Measurements from ENCODE around the gene EXOC3L1.

Gene EXOC3L1

GRCh38 chr16:67195676-67196075 is 5.7 kb upstream of the EXOC3L1 start:
- DNase-seq: no peak

- DNase-seq: no peak
Observed at GRCh38 chr16:67194260-67194659, 4.3 kb upstream of the EXOC3L1 start.

- DNase-seq: no peak
Observed at GRCh38 chr16:67193536-67193935, 3.6 kb upstream of the EXOC3L1 start.

- DNase-seq: no peak
Observed at GRCh38 chr16:67192781-67193361, 2.9 kb upstream of the EXOC3L1 start.

GRCh38 chr16:67191995-67192681 is 2.2 kb upstream of the EXOC3L1 start, which contains the start of gene E2F4:
TSS of gene E2F4 (plus strand) at chr16:67192155. CDS start at chr16:67192228, 73 bp downstream.
- DNase-seq: peak; percentile 72

- DNase-seq: no peak
Observed at GRCh38 chr16:67191411-67191994, 1.6 kb upstream of the EXOC3L1 start.

GRCh38 chr16:67190448-67191399 is 788 bp upstream of the EXOC3L1 start:
- DNase-seq: no peak

- DNase-seq: no peak
Observed at GRCh38 chr16:67188798-67189197, 1.1 kb downstream of the EXOC3L1 start.

GRCh38 chr16:67188323-67188722 is 1.6 kb downstream of the EXOC3L1 start:
- DNase-seq: no peak

GRCh38 chr16:67187175-67187890 is 2.6 kb downstream of the EXOC3L1 start:
- no peak for DNase-seq

- DNase-seq: no peak
Observed at GRCh38 chr16:67186550-67186950, 3.4 kb downstream of the EXOC3L1 start.

- DNase-seq: no peak
Observed at GRCh38 chr16:67185651-67186134, 4.2 kb downstream of the EXOC3L1 start.

- peak; percentile 66 for DNase-seq
Observed at GRCh38 chr16:67184995-67185650, 4.8 kb downstream of the EXOC3L1 start.

- no peak for DNase-seq
Observed at GRCh38 chr16:67184453-67184994, 5.4 kb downstream of the EXOC3L1 start.

GRCh38 chr16:67183627-67184452 is 6.1 kb downstream of the EXOC3L1 start, which contains the start of gene MATCAP1:
TSS of gene MATCAP1 (minus strand) at chr16:67183963. CDS start at chr16:67180610, 3,353 bp downstream.
- DNase-seq: peak; percentile 85

GRCh38 chr16:67183284-67183626 is 6.7 kb downstream of the EXOC3L1 start:
- DNase-seq: no peak

GRCh38 chr16:67182288-67182687 is 7.6 kb downstream of the EXOC3L1 start:
- DNase-seq: no peak

- DNase-seq: no peak
Observed at GRCh38 chr16:67181346-67181745, 8.6 kb downstream of the EXOC3L1 start.

GRCh38 chr16:67180166-67180565 is 9.8 kb downstream of the EXOC3L1 start:
- no peak for DNase-seq

GRCh38 chr16:67179421-67180080 is 10.4 kb downstream of the EXOC3L1 start:
- no peak for DNase-seq

All from NK-92 treated with Interleukin-12 subunit alpha and Interleukin-12 subunit beta, amount 100 ng/mL, for 24 hours (cell line).